ENCODE data around the gene NDUFC1. TPM values are rescaled to one million over a fixed set of nuclear protein-coding genes. Genes with fewer than 3 reads are reported as not detected.

The NDUFC1 gene
- total and polyA plus RNA-seq, 2 of the 8 experiments (the other 6 are each of a cell fraction or from before 2014, with no cell fraction given), result 41.9 to 62.0 TPM

DNA sequence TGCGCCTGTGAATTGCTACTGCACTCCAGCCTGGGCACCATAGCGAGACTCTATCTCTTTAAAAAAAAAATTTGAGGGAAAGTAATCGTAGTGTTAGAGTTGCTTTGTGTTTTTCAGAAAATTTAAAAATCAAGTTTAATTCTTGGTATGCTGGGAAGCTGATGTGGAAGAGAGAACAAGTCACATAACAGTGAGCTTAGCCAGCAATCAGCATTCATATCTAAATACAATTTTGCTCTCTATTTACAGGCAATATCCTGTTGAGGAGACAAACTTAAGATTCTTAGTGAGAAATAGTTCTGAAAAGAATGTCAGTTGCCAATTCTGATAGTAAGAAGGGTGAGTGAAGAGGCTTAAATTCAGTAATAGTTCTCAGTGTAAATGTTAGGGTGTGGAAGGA, 9.6 kb upstream of the NDUFC1 start (continued):
- TF ChIP-seq CBX5 (IDR thresholded peaks at IDR 0.05; ENCODE audit: low read depth, low read length), result no peak
- TF ChIP-seq FOSL1 (IDR thresholded peaks at IDR 0.05; ENCODE audit: insufficient read depth, low read depth, low read length), result no peak
- no peak for TF ChIP-seq EP300 (IDR thresholded peaks at IDR 0.05; ENCODE audit: borderline replicate concordance in 1 of 2, low read depth in 2 of 2, low read length in 2 of 2)
- TF ChIP-seq POLR2AphosphoS5 (IDR thresholded peaks at IDR 0.05; ENCODE audit: low read depth, low read length), result no peak
- TF ChIP-seq CREB1 (IDR thresholded peaks at IDR 0.05), result no peak
